ENCODE results near the gene PIK3C2G.
A peak's percentile ranks its signal among the peaks of the same experiment; 100 is the strongest.

The PIK3C2G gene

DNA sequence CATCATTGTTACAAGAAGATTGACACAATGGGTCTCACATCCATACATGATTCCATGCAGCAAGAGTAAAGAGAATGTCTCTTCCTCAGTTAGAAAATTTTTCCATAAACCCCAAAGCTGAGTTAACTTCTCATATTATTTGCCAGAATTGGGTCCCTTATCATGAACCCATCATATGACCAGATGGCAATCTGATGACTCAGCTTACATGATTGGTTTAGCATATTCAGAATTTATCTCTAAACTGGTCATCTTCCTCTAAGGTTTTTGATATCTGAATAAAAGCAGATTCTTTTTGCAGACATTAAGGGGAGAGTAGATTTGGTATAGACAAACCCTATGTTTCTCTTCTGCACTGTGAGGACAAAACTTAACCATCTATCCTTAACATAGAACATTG is 174.9 kb downstream of the PIK3C2G start:
- H4K12ac ChIP-seq (ENCODE audit: low read depth, low read length) = no peak overlapping the region
- H2AK5ac ChIP-seq (ENCODE audit: low read length) = no peak overlapping the region
- H3K9ac ChIP-seq (ENCODE audit: low read length) = no peak overlapping the region
- no peaks in the 10 kb centered on the region for H3K79me2 ChIP-seq (ENCODE audit: control insufficient read depth, insufficient read depth, low read length, poor library complexity)
- no peak overlapping the region for H3K14ac ChIP-seq (ENCODE audit: low read length)
- no peak overlapping the region for H3K27ac ChIP-seq (ENCODE audit: low read depth, low read length)
- no peak for DNase-seq
- no peaks in the 10 kb centered on the region for H3K4me1 ChIP-seq (ENCODE audit: control insufficient read depth in 1 of 2, insufficient read depth in 2 of 2, low read length in 2 of 2)
- no peak overlapping the region for H3K4ac ChIP-seq (ENCODE audit: low read depth, low read length)
- no peak overlapping the region for H2BK5ac ChIP-seq (ENCODE audit: low read depth, low read length, poor library complexity)
- no peak overlapping the region for H3K4me3 ChIP-seq (ENCODE audit: low read depth, low read length)
- no peak overlapping the region for H3K23ac ChIP-seq (ENCODE audit: low read length)
- H3K4me2 ChIP-seq (ENCODE audit: low read length) = no peak overlapping the region
- no peaks in the 10 kb centered on the region for H3K27me3 ChIP-seq (ENCODE audit: insufficient read depth, low read length)
- H3K9me3 ChIP-seq (ENCODE audit: insufficient read depth, low read depth, low read length) = no peaks in the 10 kb centered on the region
- no peaks in the 10 kb centered on the region for H3K79me1 ChIP-seq (ENCODE audit: low read length)
- H3K36me3 ChIP-seq (ENCODE audit: control insufficient read depth in 1 of 2, insufficient read depth in 2 of 2, low read length in 2 of 2) = no peaks in the 10 kb centered on the region
- no peak overlapping the region for H4K91ac ChIP-seq (ENCODE audit: low read depth, low read length)
- no peak overlapping the region for H2BK12ac ChIP-seq (ENCODE audit: low read length)
- no peak overlapping the region for H4K8ac ChIP-seq (ENCODE audit: low read depth, low read length)
- no peak overlapping the region for H3K18ac ChIP-seq (ENCODE audit: low read length)
- H2BK120ac ChIP-seq (ENCODE audit: insufficient read depth, low read length, poor library complexity) = no peak overlapping the region
- H2AFZ ChIP-seq (ENCODE audit: insufficient read depth, low read length, poor library complexity) = no peak overlapping the region

DNA sequence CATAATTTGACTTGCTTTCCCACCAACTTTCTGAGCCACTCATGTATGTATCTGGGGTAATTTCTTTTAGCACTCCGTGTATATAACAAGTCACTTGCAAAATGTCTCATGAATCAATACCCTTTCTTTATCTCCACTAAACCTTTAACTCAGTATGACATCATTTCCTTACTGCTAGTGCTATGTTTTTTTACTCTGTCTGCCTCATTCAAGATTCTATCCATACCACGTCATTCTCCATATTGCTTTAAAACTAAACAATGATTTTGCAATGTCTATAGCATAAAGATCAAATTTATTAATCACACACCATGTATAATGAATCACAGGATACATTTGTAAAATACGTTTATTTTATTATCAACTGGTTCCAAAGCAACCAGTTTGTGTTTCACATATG is 178.2 kb downstream of the PIK3C2G start:
- Histone ChIP-seq H3K4me1 (ENCODE audit: control insufficient read depth in 1 of 2, insufficient read depth in 2 of 2, low read length in 2 of 2) (no peaks in the 10 kb centered on the region), H4K91ac (ENCODE audit: low read depth, low read length) (no peak overlapping the region), H3K18ac (ENCODE audit: low read length) (no peak overlapping the region), H3K27me3 (ENCODE audit: insufficient read depth, low read length) (no peaks in the 10 kb centered on the region), H3K9ac (ENCODE audit: low read length) (no peak overlapping the region), H4K8ac (ENCODE audit: low read depth, low read length) (no peak overlapping the region), H4K12ac (ENCODE audit: low read depth, low read length) (no peak overlapping the region), H3K79me1 (ENCODE audit: low read length) (no peaks in the 10 kb centered on the region), H3K9me3 (ENCODE audit: insufficient read depth, low read depth, low read length) (no peaks in the 10 kb centered on the region), H2BK120ac (ENCODE audit: insufficient read depth, low read length, poor library complexity) (no peak overlapping the region), H2BK5ac (ENCODE audit: low read depth, low read length, poor library complexity) (no peak overlapping the region), H3K36me3 (ENCODE audit: control insufficient read depth in 1 of 2, insufficient read depth in 2 of 2, low read length in 2 of 2) (no peaks in the 10 kb centered on the region), H2BK12ac (ENCODE audit: low read length) (no peak overlapping the region), H2AK5ac (ENCODE audit: low read length) (no peak overlapping the region), H3K79me2 (ENCODE audit: control insufficient read depth, insufficient read depth, low read length, poor library complexity) (no peaks in the 10 kb centered on the region), H3K14ac (ENCODE audit: low read length) (no peak overlapping the region), H2AFZ (ENCODE audit: insufficient read depth, low read length, poor library complexity) (no peak overlapping the region), H3K27ac (ENCODE audit: low read depth, low read length) (no peak overlapping the region), H3K4me2 (ENCODE audit: low read length) (no peak overlapping the region), H3K4ac (ENCODE audit: low read depth, low read length) (no peak overlapping the region), H3K23ac (ENCODE audit: low read length) (no peak overlapping the region), H3K4me3 (ENCODE audit: low read depth, low read length) (no peak overlapping the region)
- WGBS (ENCODE audit: extremely low coverage, insufficient coverage, insufficient read length) = no CpG with 5 or more reads among the region's 3 CpGs
- no peak for DNase-seq

- H2BK120ac ChIP-seq (ENCODE audit: insufficient read depth, low read length, poor library complexity) = no peak overlapping the region
- no peaks in the 10 kb centered on the region for H3K36me3 ChIP-seq (ENCODE audit: control insufficient read depth in 1 of 2, insufficient read depth in 2 of 2, low read length in 2 of 2)
- H3K9ac ChIP-seq (ENCODE audit: low read length) = no peak overlapping the region
- no peaks in the 10 kb centered on the region for H3K9me3 ChIP-seq (ENCODE audit: insufficient read depth, low read depth, low read length)
- H4K12ac ChIP-seq (ENCODE audit: low read depth, low read length) = no peak overlapping the region
- no peak overlapping the region for H3K23ac ChIP-seq (ENCODE audit: low read length)
- no peak overlapping the region for H3K4ac ChIP-seq (ENCODE audit: low read depth, low read length)
- no peak overlapping the region for H3K18ac ChIP-seq (ENCODE audit: low read length)
- no peak overlapping the region for H2AK5ac ChIP-seq (ENCODE audit: low read length)
- H4K91ac ChIP-seq (ENCODE audit: low read depth, low read length) = no peak overlapping the region
- no peak overlapping the region for H3K27ac ChIP-seq (ENCODE audit: low read depth, low read length)
- H3K4me2 ChIP-seq (ENCODE audit: low read length) = no peak overlapping the region
- no peak overlapping the region for H2BK5ac ChIP-seq (ENCODE audit: low read depth, low read length, poor library complexity)
- H3K79me1 ChIP-seq (ENCODE audit: low read length) = no peaks in the 10 kb centered on the region
- DNase-seq = peak in 1 of 2 donors; percentile 10
- no peak overlapping the region for H3K14ac ChIP-seq (ENCODE audit: low read length)
- H3K27me3 ChIP-seq (ENCODE audit: insufficient read depth, low read length) = no peaks in the 10 kb centered on the region
- H4K8ac ChIP-seq (ENCODE audit: low read depth, low read length) = no peak overlapping the region
- no peak overlapping the region for H2BK12ac ChIP-seq (ENCODE audit: low read length)
- no CpG with 5 or more reads among the region's 5 CpGs for WGBS (ENCODE audit: extremely low coverage, insufficient coverage, insufficient read length)
- no peaks in the 10 kb centered on the region for H3K4me1 ChIP-seq (ENCODE audit: control insufficient read depth in 1 of 2, insufficient read depth in 2 of 2, low read length in 2 of 2)
- H3K79me2 ChIP-seq (ENCODE audit: control insufficient read depth, insufficient read depth, low read length, poor library complexity) = no peaks in the 10 kb centered on the region
- no peak overlapping the region for H2AFZ ChIP-seq (ENCODE audit: insufficient read depth, low read length, poor library complexity)
- H3K4me3 ChIP-seq (ENCODE audit: low read depth, low read length) = no peak overlapping the region
Measured at GRCh38 chr12:18443768-18444437, 182.6 kb downstream of the PIK3C2G start.

DNA sequence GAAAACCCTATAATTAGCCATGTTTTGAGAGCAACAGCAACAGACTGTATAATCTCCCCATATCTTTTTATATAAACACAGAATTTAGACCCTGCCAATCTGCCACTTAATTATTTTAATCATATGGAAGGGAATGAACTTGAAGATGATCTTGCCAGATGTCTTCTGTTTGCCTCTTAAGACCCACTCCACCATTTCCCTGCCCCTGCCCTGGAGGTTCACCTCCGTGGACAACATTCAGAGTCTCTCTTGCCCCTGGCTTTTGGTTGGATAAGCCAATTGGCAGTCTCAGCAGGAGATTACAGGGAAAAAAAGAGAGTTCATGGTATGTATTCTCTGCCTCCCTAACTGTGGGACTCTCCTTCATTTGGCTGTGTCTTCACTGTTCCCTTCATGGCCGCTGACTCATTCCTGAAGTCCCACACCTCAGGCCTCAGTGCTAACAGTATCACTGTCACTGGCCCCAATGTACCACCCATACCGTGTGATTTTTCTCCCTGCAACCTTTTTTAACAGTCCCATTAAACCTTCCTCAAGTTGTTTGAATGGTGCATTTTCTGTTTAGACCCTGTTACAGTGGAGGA is 184.8 kb downstream of the PIK3C2G start:
- Histone ChIP-seq H3K14ac (ENCODE audit: low read length) (no peak overlapping the region), H3K36me3 (ENCODE audit: control insufficient read depth in 1 of 2, insufficient read depth in 2 of 2, low read length in 2 of 2) (no peaks in the 10 kb centered on the region), H3K79me1 (ENCODE audit: low read length) (no peaks in the 10 kb centered on the region), H3K4ac (ENCODE audit: low read depth, low read length) (no peak overlapping the region), H3K27me3 (ENCODE audit: insufficient read depth, low read length) (no peaks in the 10 kb centered on the region), H4K8ac (ENCODE audit: low read depth, low read length) (no peak overlapping the region), H2AK5ac (ENCODE audit: low read length) (no peak overlapping the region), H2BK5ac (ENCODE audit: low read depth, low read length, poor library complexity) (no peak overlapping the region), H3K4me2 (ENCODE audit: low read length) (no peak overlapping the region), H3K23ac (ENCODE audit: low read length) (no peak overlapping the region), H4K91ac (ENCODE audit: low read depth, low read length) (no peak overlapping the region), H3K79me2 (ENCODE audit: control insufficient read depth, insufficient read depth, low read length, poor library complexity) (no peaks in the 10 kb centered on the region), H2AFZ (ENCODE audit: insufficient read depth, low read length, poor library complexity) (no peak overlapping the region), H2BK120ac (ENCODE audit: insufficient read depth, low read length, poor library complexity) (no peak overlapping the region), H3K9me3 (ENCODE audit: insufficient read depth, low read depth, low read length) (no peaks in the 10 kb centered on the region), H3K9ac (ENCODE audit: low read length) (no peak overlapping the region), H3K18ac (ENCODE audit: low read length) (no peak overlapping the region), H3K4me1 (ENCODE audit: control insufficient read depth in 1 of 2, insufficient read depth in 2 of 2, low read length in 2 of 2) (no peaks in the 10 kb centered on the region), H3K4me3 (ENCODE audit: low read depth, low read length) (no peak overlapping the region), H2BK12ac (ENCODE audit: low read length) (no peak overlapping the region), H3K27ac (ENCODE audit: low read depth, low read length) (no peak overlapping the region), H4K12ac (ENCODE audit: low read depth, low read length) (no peak overlapping the region)
- WGBS (ENCODE audit: extremely low coverage, insufficient coverage, insufficient read length) = no CpG with 5 or more reads among the region's 3 CpGs
- no peak for DNase-seq
